Germinal center (tissue), 1 donor: Measurements from ENCODE around the gene CELSR1.

ENCODE experiments used
- DNase-seq: peaks from one replicate; pipeline ENCODE4 v3.0.0; 2012; ENCODE audit warnings: mixed read lengths, low spot score

The CELSR1 gene

GRCh38 chr22:46349681-46350080 is 187.7 kb downstream of the CELSR1 start:
- no peak for DNase-seq

- no peak for DNase-seq
Measured at GRCh38 chr22:46349238-46349637, 188.2 kb downstream of the CELSR1 start.

- DNase-seq = no peak
Measured at GRCh38 chr22:46348099-46348695, 189.2 kb downstream of the CELSR1 start.

- DNase-seq = no peak
Measured at GRCh38 chr22:46347646-46348045, 189.8 kb downstream of the CELSR1 start.

- no peak for DNase-seq
Measured at GRCh38 chr22:46346680-46347405, 190.6 kb downstream of the CELSR1 start.

- DNase-seq = no peak
Measured at GRCh38 chr22:46340676-46341075, 196.7 kb downstream of the CELSR1 start.

GRCh38 chr22:46339956-46340355 is 197.5 kb downstream of the CELSR1 start:
- DNase-seq = no peak

GRCh38 chr22:46338636-46339035 is 198.8 kb downstream of the CELSR1 start:
- DNase-seq = no peak

GRCh38 chr22:46337870-46338269 is 199.6 kb downstream of the CELSR1 start:
- no peak for DNase-seq

- no peak for DNase-seq
Measured at GRCh38 chr22:46336119-46337078, 201.0 kb downstream of the CELSR1 start.

GRCh38 chr22:46335201-46336118 is 202.0 kb downstream of the CELSR1 start, which contains the start of gene TRMU:
TRMU (plus strand) TSS chr22:46335714; CDS start chr22:46335765, 51 bp downstream.
- peak; percentile 89 for DNase-seq

- DNase-seq = no peak
Measured at GRCh38 chr22:46331496-46331895, 205.9 kb downstream of the CELSR1 start.

GRCh38 chr22:46330426-46330825 is 207.0 kb downstream of the CELSR1 start:
- DNase-seq = no peak

- DNase-seq = no peak
Measured at GRCh38 chr22:46329616-46330015, 207.8 kb downstream of the CELSR1 start.

- no peak for DNase-seq
Measured at GRCh38 chr22:46328797-46329196, 208.6 kb downstream of the CELSR1 start.

GRCh38 chr22:46327691-46328465 is 209.5 kb downstream of the CELSR1 start:
- DNase-seq = no peak

GRCh38 chr22:46326066-46326680 is 211.2 kb downstream of the CELSR1 start:
- DNase-seq = no peak

- no peak for DNase-seq
Measured at GRCh38 chr22:46323162-46323561, 214.3 kb downstream of the CELSR1 start.

- no peak for DNase-seq
Measured at GRCh38 chr22:46322711-46323110, 214.7 kb downstream of the CELSR1 start.

GRCh38 chr22:46320716-46321386 is 216.6 kb downstream of the CELSR1 start:
- no peak for DNase-seq
